DOHH2 (cell line): ENCODE data around the gene YTHDC2.

Source experiments
- H3F3A ChIP-seq: fragments of 200-600 bp; sonication (generic), shearing (Covaris generic); 2 replicates; pipeline ENCODE4 v1.6.0; 2016; ENCODE audit warnings: antibody characterized with exemption, mild to moderate bottlenecking; ENCODE audit not compliant: control insufficient read depth, insufficient read depth
- H3K27ac ChIP-seq: fragments of 200-600 bp; sonication (generic); 2 replicates; pipeline ENCODE4 v1.5.1; 2014; ENCODE audit warnings: low read depth, mild to moderate bottlenecking, low read length, moderate library complexity
- H3K27me3 ChIP-seq: fragments of 200-600 bp; sonication (generic); 2 replicates; pipeline ENCODE4 v1.6.1; 2014; ENCODE audit warnings: mild to moderate bottlenecking, low read length, mixed read lengths; ENCODE audit not compliant: control insufficient read depth
- H3K36me3 ChIP-seq: fragments of 200-600 bp; sonication (generic); 2 replicates; pipeline ENCODE4 v1.6.1; 2014; ENCODE audit warnings: mild to moderate bottlenecking, low read length, moderate library complexity, mixed read lengths; ENCODE audit not compliant: control insufficient read depth
- H3K4me1 ChIP-seq: fragments of 200-600 bp; sonication (generic); 2 replicates; pipeline ENCODE4 v1.6.1; 2014; ENCODE audit warnings: mild to moderate bottlenecking, low read length, mixed read lengths; ENCODE audit not compliant: control insufficient read depth
- H3K4me2 ChIP-seq: fragments of 200-600 bp; sonication (generic); 2 replicates; pipeline ENCODE4 v1.6.0; 2014; ENCODE audit warnings: mild to moderate bottlenecking, low read length, moderate library complexity
- H3K4me3 ChIP-seq: fragments of 200-600 bp; sonication (generic); 2 replicates; pipeline ENCODE4 v1.5.1; 2014; ENCODE audit warnings: mild to moderate bottlenecking, low read length, mixed read lengths
- H3K79me2 ChIP-seq: fragments of 200-600 bp; sonication (generic); 2 replicates; pipeline ENCODE4 v1.6.1; 2014; ENCODE audit warnings: mild to moderate bottlenecking, low read length, mixed read lengths; ENCODE audit not compliant: control insufficient read depth
- H3K9me2 ChIP-seq: fragments of 200-600 bp; sonication (generic); replicated peaks from 2 replicates; pipeline ENCODE4 v1.6.1; 2014; ENCODE audit warnings: mild to moderate bottlenecking, low read length, mixed read lengths; ENCODE audit not compliant: control insufficient read depth
- H3K9me3 ChIP-seq: fragments of 200-600 bp; sonication (generic); 2 replicates; pipeline ENCODE4 v1.6.1; 2014; ENCODE audit warnings: antibody characterized with exemption, low read length, mixed read lengths; ENCODE audit not compliant: control insufficient read depth, insufficient read depth
- H4K20me1 ChIP-seq: fragments of 200-600 bp; sonication (generic); 2 replicates; pipeline ENCODE4 v1.6.0; 2014; ENCODE audit warnings: low read depth, mild to moderate bottlenecking, antibody characterized with exemption, low read length, moderate library complexity; ENCODE audit not compliant: control insufficient read depth, insufficient read depth
- EZH2phosphoT487 ChIP-seq: fragments of 200-600 bp; sonication (generic); IDR thresholded peaks from 2 replicates; pipeline ENCODE4 v1.6.1; 2017; ENCODE audit warnings: borderline replicate concordance, mild to moderate bottlenecking, antibody characterized with exemption, low read length, moderate library complexity, mixed read lengths
- TF ChIP-seq, protein P1 (sequence below): fragments of 200-600 bp; sonication (generic); IDR thresholded peaks from one replicate; pipeline ENCODE4 v1.5.1; 2014; ENCODE audit warnings: antibody characterized with exemption, mild to moderate bottlenecking, low read depth, low read length; ENCODE audit not compliant: poor library complexity, severe bottlenecking

Gene YTHDC2

DNA sequence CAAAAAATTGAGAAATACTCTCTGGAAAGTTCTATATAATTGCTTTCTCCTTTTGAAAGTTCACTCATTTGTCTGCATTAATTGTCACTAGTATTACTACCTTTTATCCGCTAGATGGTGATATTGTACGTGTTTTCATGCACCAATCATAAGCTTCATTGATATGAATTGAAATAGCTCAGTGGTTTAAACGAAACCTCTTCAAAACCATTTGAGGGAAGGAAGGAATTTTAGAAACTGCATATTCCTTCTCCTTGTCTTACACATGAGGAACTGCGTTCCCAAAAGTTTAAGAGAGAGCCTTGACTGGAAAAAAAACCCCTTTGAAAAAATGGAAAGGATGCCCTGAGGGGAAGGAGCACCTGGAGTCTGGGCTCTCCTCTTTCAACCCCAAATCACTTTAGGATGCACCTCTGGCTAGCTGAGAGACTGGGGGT, 98.6 kb downstream of the YTHDC2 start:
- no peaks in the 10 kb centered on the region for H3K9me2 ChIP-seq
- no peaks in the 10 kb centered on the region for H3F3A ChIP-seq
- H3K4me3 ChIP-seq, result no peak overlapping the region
- TF ChIP-seq EZH2phosphoT487, result no peak
- TF ChIP-seq, protein P1, sequence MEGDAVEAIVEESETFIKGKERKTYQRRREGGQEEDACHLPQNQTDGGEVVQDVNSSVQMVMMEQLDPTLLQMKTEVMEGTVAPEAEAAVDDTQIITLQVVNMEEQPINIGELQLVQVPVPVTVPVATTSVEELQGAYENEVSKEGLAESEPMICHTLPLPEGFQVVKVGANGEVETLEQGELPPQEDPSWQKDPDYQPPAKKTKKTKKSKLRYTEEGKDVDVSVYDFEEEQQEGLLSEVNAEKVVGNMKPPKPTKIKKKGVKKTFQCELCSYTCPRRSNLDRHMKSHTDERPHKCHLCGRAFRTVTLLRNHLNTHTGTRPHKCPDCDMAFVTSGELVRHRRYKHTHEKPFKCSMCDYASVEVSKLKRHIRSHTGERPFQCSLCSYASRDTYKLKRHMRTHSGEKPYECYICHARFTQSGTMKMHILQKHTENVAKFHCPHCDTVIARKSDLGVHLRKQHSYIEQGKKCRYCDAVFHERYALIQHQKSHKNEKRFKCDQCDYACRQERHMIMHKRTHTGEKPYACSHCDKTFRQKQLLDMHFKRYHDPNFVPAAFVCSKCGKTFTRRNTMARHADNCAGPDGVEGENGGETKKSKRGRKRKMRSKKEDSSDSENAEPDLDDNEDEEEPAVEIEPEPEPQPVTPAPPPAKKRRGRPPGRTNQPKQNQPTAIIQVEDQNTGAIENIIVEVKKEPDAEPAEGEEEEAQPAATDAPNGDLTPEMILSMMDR, result peak; percentile 67
- no peaks in the 10 kb centered on the region for H3K79me2 ChIP-seq
- no peaks in the 10 kb centered on the region for H4K20me1 ChIP-seq
- no peak overlapping the region for H3K4me2 ChIP-seq
- H3K36me3 ChIP-seq, result no peaks in the 10 kb centered on the region
- H3K27ac ChIP-seq, result no peak overlapping the region
- no peaks in the 10 kb centered on the region for H3K4me1 ChIP-seq
- peaks cover 6% of the 10 kb centered on the region; the same call in 1 of the 2 replicates for H3K27me3 ChIP-seq
- no peaks in the 10 kb centered on the region for H3K9me3 ChIP-seq

DNA sequence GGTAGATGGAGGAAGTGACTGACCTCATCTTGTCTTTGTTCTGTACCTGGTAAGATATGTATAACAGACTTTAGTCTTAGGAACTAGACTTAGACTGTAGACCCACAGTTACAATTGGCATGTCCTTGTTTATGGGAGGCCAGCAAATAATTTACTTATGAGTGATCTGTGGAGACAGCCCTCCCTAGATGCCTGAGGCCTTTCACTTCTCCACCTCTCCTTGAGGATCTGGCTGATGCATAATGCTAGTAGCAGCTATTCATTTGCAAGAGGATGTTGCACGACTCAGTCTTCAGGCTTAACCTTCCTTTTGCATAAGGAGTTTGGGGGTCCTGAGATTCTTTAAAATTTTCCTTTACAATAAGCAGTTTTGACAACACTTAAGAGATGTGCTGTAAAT, 100.7 kb downstream of the YTHDC2 start:
- H4K20me1 ChIP-seq, result no peaks in the 10 kb centered on the region
- no peak overlapping the region for H3K4me3 ChIP-seq
- no peaks in the 10 kb centered on the region for H3K4me1 ChIP-seq
- H3F3A ChIP-seq, result no peaks in the 10 kb centered on the region
- no peaks in the 10 kb centered on the region for H3K79me2 ChIP-seq
- H3K27me3 ChIP-seq, result peaks cover 6% of the 10 kb centered on the region; the same call in 1 of the 2 replicates
- TF ChIP-seq, protein P1, result no peak
- no peak for TF ChIP-seq EZH2phosphoT487
- no peaks in the 10 kb centered on the region for H3K9me3 ChIP-seq
- H3K36me3 ChIP-seq, result no peaks in the 10 kb centered on the region
- no peak overlapping the region for H3K4me2 ChIP-seq
- no peak overlapping the region for H3K27ac ChIP-seq
- no peaks in the 10 kb centered on the region for H3K9me2 ChIP-seq

DNA sequence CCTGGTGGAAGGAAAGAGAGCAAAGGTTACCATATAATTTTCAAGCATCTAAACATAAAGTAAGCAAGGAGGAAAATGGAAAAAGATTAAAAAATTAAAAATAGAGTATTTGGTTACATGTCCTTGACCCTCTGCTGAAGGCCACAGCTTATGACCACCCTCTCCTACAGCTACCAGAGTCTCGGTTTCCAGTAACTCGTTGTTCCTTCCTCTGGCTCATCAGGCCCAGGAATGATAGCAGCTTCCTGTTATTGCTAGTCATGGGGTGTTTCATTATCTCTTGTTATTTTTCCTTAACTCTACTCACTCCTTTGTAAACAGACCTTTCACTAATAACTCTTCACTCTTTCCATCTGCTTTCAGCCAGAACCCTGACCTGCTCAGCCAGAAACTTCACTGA, 102.2 kb downstream of the YTHDC2 start:
- no peaks in the 10 kb centered on the region for H3K79me2 ChIP-seq
- H3F3A ChIP-seq, result no peaks in the 10 kb centered on the region
- H3K27ac ChIP-seq, result no peak overlapping the region
- no peaks in the 10 kb centered on the region for H3K9me3 ChIP-seq
- H4K20me1 ChIP-seq, result no peaks in the 10 kb centered on the region
- no peak overlapping the region for H3K4me2 ChIP-seq
- H3K4me3 ChIP-seq, result no peak overlapping the region
- no peaks in the 10 kb centered on the region for H3K9me2 ChIP-seq
- no peaks in the 10 kb centered on the region for H3K36me3 ChIP-seq
- TF ChIP-seq, protein P1, result no peak
- no peak for TF ChIP-seq EZH2phosphoT487
- no peaks in the 10 kb centered on the region for H3K4me1 ChIP-seq
- H3K27me3 ChIP-seq, result peaks cover 6% of the 10 kb centered on the region; the same call in 1 of the 2 replicates
